HL-60/S4 treated with retinoic acid at 250 ng/mL for 4 days and 3 days (cell line): ENCODE measurements around the gene ZNF354B.
"Not testable (repeated sequence)": the region's sequence is repeated elsewhere in the genome, so short reads cannot be mapped to it uniquely, and the experiment has no call there.

Source experiments
- in situ Hi-C: fragments of 300-500 bp; cut with MboI; formaldehyde crosslinking; loops from 2 replicates; pipeline ENCODE4 v1.7.0; 2022; ENCODE audit warnings: low sequenced_read_pairs

Gene ZNF354B

DNA sequence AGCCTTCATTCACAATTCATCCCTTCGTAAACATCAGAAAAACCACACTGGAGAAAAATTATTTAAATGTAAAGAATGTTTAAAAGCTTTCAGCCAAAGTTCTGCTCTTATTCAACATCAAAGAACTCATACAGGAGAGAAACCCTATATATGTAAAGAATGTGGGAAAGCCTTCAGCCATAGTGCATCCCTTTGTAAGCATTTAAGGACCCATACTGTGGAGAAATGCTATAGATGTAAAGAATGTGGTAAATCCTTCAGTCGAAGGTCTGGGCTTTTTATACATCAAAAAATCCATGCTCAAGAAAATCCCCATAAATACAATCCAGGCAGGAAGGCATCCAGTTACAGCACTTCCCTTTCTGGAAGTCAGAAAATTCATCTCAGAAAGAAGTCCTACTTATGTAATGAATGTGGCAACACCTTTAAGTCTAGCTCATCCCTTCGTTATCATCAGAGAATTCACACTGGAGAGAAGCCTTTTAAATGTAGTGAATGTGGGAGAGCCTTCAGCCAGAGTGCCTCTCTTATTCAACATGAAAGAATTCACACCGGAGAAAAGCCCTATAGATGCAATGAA lies 23.5 kb downstream of the ZNF354B start:
- in situ Hi-C loops = not testable (repeated sequence)

DNA sequence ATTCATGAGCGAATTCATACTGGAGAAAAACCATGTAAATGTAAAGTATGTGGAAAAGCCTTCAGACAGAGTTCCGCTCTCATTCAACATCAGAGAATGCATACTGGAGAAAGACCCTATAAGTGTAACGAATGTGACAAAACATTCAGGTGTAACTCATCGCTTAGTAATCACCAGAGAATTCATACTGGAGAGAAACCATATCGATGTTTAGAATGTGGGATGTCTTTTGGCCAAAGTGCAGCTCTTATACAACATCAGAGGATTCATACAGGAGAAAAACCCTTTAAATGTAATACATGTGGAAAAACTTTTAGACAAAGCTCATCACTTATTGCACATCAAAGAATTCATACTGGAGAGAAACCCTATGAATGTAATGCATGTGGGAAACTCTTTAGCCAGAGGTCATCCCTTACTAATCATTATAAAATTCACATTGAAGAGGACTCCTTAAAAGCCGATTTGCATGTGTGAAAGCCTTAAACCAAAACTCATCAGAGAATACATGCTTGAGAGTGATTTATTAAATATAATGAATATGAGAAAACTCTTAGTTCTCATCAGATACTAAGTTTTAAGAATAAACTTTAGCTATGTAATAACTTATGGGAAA lies 24.2 kb downstream of the ZNF354B start:
- in situ Hi-C loops = no loop called here

DNA sequence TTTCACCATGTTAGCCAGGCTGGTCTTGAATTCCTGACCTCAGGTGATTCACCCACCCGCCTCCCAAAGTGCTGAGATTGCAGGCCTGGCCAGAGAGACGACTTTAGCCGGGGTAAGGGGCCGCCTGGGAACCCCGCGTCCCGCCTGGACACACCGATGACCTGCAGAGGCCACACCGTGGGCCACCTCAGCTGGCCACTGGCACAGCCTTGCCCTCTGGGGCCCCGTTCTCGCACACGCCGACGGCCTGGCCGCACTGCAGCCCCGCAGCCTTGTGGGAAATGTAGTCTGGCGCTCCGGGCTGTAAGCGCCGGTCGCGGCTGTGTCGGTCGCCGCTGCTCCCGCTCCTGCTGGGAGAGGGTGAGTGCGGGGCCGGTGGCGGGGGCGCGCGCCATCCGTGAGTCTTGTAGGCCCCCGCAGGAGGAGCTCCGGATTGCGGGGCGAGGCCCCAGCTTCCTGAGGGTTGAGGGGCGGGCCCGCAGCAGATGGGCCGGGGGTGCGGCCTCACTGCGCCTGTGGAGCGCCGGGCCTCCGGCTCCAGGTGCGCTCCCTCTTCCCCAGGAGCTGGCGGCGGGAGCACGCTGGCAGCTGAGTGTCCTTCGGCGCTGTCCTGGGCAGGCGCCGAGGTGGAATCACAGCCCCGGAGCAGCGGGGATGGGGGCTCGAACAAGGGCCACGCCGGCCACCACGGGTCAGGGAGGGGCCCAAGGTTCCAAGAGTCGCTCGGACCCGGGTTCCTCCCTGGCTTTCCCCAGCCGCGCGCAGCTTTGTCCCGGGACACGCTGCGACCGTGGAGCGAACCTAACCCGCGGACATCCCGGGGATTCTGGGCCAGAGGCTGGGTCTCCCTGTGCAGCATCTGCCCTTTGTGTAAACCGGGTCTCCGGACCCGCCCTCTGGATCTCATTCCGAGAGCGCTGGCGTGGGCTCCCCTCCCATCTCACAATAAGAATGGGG lies 36.1 kb downstream of the ZNF354B start, which contains the start of gene ZFP2:
Gene ZFP2 (plus strand): TSS at position 299 of the 957 bp plus-strand sequence. CDS start 35,401 bp downstream, outside the sequence.
- in situ Hi-C loops = no loop called here

DNA sequence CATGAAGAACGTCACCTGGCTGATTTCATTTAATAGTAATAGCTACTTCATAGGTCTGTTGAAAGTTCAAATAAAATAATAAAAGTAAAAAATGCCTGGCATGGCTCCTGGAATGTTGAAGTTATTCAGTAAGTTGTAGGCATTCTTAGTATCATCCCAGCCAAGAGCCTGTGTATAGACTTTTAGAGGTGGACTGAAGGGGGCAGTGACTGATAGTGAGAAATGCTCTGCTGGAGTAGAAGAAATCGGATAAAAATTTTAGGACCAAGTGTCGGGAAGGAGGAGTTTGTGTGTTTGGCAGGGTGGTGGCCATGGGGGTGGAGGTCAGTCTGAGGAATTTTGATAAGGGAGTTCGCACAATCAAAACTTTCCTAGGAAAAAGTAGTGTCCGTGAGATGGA lies 39.5 kb downstream of the ZNF354B start:
- in situ Hi-C loops = no loop called here

DNA sequence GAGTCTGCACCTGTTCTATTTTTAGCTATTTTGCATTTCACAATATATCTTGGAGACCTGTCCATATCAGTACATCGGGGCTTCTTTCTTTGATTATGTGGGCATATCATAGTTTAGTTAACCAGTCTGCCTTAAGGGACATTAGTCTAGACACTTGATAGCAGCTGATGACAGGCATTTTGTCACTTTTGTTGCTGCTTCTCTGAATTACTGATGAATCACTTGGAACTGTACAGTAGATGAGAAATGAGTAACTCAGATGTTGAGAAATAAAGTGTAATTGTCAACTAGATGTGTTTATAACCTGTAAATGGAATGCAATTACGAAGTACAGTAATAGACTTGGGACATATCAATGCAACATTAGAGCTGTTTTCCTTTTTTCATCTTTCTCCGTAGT lies 43.1 kb downstream of the ZNF354B start:
- in situ Hi-C loops = no loop called here

DNA sequence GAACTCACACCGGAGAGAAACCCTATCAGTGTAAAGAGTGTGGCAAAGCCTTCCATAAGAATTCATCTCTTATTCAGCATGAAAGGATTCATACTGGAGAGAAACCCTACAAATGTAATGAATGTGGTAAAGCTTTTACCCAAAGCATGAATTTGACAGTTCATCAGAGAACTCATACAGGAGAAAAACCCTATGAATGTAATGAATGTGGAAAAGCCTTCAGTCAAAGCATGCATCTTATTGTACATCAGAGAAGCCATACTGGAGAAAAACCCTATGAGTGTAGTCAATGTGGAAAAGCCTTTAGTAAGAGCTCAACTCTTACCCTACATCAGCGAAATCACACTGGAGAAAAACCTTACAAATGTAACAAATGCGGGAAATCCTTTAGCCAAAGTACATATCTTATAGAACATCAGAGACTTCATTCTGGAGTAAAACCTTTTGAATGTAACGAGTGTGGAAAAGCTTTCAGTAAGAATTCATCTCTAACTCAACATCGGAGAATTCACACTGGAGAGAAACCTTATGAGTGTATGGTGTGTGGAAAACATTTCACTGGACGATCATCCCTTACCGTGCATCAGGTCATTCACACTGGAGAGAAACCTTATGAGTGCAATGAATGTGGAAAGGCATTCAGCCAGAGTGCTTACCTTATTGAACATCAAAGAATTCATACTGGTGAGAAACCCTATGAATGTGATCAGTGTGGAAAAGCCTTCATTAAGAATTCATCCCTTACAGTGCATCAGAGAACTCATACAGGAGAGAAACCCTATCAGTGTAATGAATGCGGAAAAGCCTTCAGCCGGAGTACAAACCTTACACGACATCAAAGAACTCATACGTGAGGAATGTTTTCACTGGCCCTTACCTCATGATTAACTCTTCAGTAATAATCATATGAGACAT lies 72.3 kb downstream of the ZNF354B start:
- in situ Hi-C loops = no loop called here
